Caco-2 (cell line): ENCODE results near the gene DIMT1. TPM values are rescaled to one million over a fixed set of nuclear protein-coding genes. Genes with fewer than 3 reads are reported as not detected.

Experiments used
- BruUV-seq: library from RNA; stranded (reverse); fragments of 400-500 nt; replicated peaks from 2 replicates; lab custom pipeline; 2021; lab: Mats Ljungman, UMichigan
- CTCF ChIA-PET: fragments of 300-600 bp; sonication (Branson Sonifier 250); formaldehyde crosslinking; loops from one replicate; lab custom pipeline; 2022; ENCODE audit warnings: antibody characterized with exemption; lab: Charles Lee
- POLR2A ChIA-PET: fragments of 300-600 bp; sonication (Branson Sonifier 250); formaldehyde crosslinking; loops from one replicate; lab custom pipeline; 2022; ENCODE audit warnings: antibody characterized with exemption; lab: Charles Lee
- DNase-seq, 2 experiments: peaks; one replicate each; pipeline versions ENCODE4 v3.0.0 to v3.0.0-alpha.2; 2020 to 2022
- H3K27me3 ChIP-seq: replicated peaks from 2 replicates; pipeline ENCODE4 v1.6.0; 2011; ENCODE audit warnings: low read length; ENCODE audit not compliant: control insufficient read depth, insufficient read depth
- H3K36me3 ChIP-seq: 2 replicates; pipeline ENCODE4 v1.5.1; 2011; ENCODE audit warnings: low read length; ENCODE audit not compliant: control insufficient read depth, insufficient read depth
- H3K4me1 ChIP-seq: fragments of 250-450 bp; sonication (Bioruptor Pico); 2 replicates; pipeline ENCODE4 v1.5.1; 2020; ENCODE audit warnings: mild to moderate bottlenecking
- H3K4me3 ChIP-seq: 2 replicates; pipeline ENCODE4 v1.5.1; 2011; ENCODE audit warnings: low read depth, mild to moderate bottlenecking, control low read depth, low read length
- H3K9me3 ChIP-seq: fragments of 250-450 bp; sonication (Bioruptor Pico); 2 replicates; pipeline ENCODE4 v1.5.1; 2020; ENCODE audit warnings: mild to moderate bottlenecking, moderate library complexity
- H3K27ac Mint-ChIP-seq: one replicate; pipeline ENCODE4 v1.8.0; 2022; ENCODE audit warnings: mixed read lengths; ENCODE audit not compliant: unreplicated experiment
- H3K27me3 Mint-ChIP-seq: one replicate; pipeline ENCODE4 v1.8.0; 2022; ENCODE audit warnings: mixed read lengths; ENCODE audit not compliant: insufficient read depth, unreplicated experiment
- H3K36me3 Mint-ChIP-seq: one replicate; pipeline ENCODE4 v1.8.0; 2022; ENCODE audit warnings: mild to moderate bottlenecking, mixed read lengths; ENCODE audit not compliant: insufficient read depth, unreplicated experiment
- H3K4me1 Mint-ChIP-seq: one replicate; pipeline ENCODE4 v1.8.0; 2022; ENCODE audit warnings: low read depth, mixed read lengths; ENCODE audit not compliant: unreplicated experiment
- H3K4me3 Mint-ChIP-seq: one replicate; pipeline ENCODE4 v1.8.0; 2022; ENCODE audit warnings: mild to moderate bottlenecking, moderate library complexity, mixed read lengths; ENCODE audit not compliant: unreplicated experiment
- H3K9me3 Mint-ChIP-seq: one replicate; pipeline ENCODE4 v1.8.0; 2022; ENCODE audit warnings: mixed read lengths; ENCODE audit not compliant: unreplicated experiment
- intact Hi-C: fragments of 100-400 bp; cut with micrococcal nuclease; formaldehyde crosslinking; loops from one replicate; pipeline ENCODE4 v1.10.0; 2022; ENCODE audit not compliant: unreplicated experiment
- total RNA-seq: library from RNA; stranded (reverse); gene quantifications from 2 replicates; pipeline ENCODE4 v1.2.3, GENCODE V29; 2022
- TF ChIP-seq, protein P1 (sequence below), 2 experiments: fragments of 200-600 bp in 1 of 2; IDR thresholded peaks; 1 replicate in 1 of 2; 2 replicates in 1 of 2; pipeline versions ENCODE4 v1.5.1 to v1.8.0; 2011 to 2022; ENCODE audit warnings: antibody characterized with exemption in 1 of 2, control low read depth in 1 of 2, inconsistent platforms in 1 of 2, low read depth in 1 of 2, low read length in 1 of 2, mild to moderate bottlenecking in 1 of 2, moderate library complexity in 1 of 2; ENCODE audit not compliant: insufficient read depth in 1 of 2, severe bottlenecking in 1 of 2, unreplicated experiment in 1 of 2

DIMT1 gene
- total RNA-seq, 1 experiment from 2014 or later, result 33.4 TPM

DNA sequence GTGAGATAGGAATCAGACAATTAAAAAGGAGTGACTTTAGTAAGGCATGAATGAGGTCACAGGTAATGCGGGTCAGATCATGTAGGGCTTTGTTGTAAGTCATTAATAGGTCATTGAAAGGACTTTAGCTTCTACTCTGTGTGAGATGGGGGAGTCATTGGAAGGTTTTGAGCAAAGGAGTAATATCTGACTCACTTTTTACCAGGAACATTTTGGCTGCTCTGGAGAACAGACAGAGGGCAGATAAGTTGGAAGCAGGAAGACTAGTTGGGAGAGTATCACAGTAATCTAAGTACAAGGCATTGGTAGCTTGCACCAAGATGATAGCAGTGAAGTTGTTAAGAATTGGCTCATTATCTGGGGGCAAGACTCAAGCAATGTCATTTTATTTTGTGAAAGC lies 60.3 kb downstream of the DIMT1 start:
- no peak overlapping the region for H3K27ac Mint-ChIP-seq
- peaks cover 7% of the 10 kb centered on the region for H3K4me1 ChIP-seq
- DNase-seq, result no peak
- no TSS peak for BruUV-seq
- H3K36me3 Mint-ChIP-seq, result peaks cover 11% of the 10 kb centered on the region
- no peak overlapping the region for H3K4me3 ChIP-seq
- POLR2A ChIA-PET, result no interaction called here
- H3K36me3 ChIP-seq, result no peaks in the 10 kb centered on the region; the same call in 1 of the 2 replicates
- H3K4me3 Mint-ChIP-seq, result no peak overlapping the region
- H3K4me1 Mint-ChIP-seq, result no peaks in the 10 kb centered on the region
- TF ChIP-seq, protein P1, sequence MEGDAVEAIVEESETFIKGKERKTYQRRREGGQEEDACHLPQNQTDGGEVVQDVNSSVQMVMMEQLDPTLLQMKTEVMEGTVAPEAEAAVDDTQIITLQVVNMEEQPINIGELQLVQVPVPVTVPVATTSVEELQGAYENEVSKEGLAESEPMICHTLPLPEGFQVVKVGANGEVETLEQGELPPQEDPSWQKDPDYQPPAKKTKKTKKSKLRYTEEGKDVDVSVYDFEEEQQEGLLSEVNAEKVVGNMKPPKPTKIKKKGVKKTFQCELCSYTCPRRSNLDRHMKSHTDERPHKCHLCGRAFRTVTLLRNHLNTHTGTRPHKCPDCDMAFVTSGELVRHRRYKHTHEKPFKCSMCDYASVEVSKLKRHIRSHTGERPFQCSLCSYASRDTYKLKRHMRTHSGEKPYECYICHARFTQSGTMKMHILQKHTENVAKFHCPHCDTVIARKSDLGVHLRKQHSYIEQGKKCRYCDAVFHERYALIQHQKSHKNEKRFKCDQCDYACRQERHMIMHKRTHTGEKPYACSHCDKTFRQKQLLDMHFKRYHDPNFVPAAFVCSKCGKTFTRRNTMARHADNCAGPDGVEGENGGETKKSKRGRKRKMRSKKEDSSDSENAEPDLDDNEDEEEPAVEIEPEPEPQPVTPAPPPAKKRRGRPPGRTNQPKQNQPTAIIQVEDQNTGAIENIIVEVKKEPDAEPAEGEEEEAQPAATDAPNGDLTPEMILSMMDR (IDR thresholded peaks at IDR 0.05; ENCODE audit: insufficient read depth in 1 of 2, low read depth in 1 of 2, low read length in 1 of 2, severe bottlenecking in 1 of 2, unreplicated experiment in 1 of 2), result no peak
- H3K27me3 Mint-ChIP-seq, result no peaks in the 10 kb centered on the region
- H3K9me3 Mint-ChIP-seq, result no peaks in the 10 kb centered on the region
- intact Hi-C loops, result no loop called here
- no peaks in the 10 kb centered on the region for H3K9me3 ChIP-seq
- no peaks in the 10 kb centered on the region for H3K27me3 ChIP-seq
- CTCF ChIA-PET, result no interaction called here

DNA sequence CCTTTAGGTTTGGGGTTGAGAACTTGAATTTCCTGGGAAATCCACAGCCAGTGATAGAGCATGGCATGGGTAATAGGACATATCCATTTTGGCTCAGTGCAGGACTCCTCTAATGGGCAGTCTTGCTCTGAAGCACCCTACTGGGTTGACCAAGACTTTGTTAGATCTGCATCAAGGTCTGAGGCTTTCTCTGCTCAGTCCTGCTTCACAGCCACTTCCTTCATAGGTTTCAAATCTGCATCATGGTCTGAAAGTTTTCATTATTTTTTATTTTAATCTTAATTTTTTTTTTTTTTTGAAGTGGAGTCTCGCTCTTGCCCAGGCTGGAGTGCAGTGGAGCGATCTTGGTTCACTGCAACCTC lies 61.2 kb downstream of the DIMT1 start:
- Mint-ChIP-seq H3K36me3 (peaks cover 7% of the 10 kb centered on the region), H3K27ac (no peak overlapping the region), H3K9me3 (no peaks in the 10 kb centered on the region), H3K4me1 (no peaks in the 10 kb centered on the region), H3K4me3 (no peak overlapping the region), H3K27me3 (no peaks in the 10 kb centered on the region)
- no TSS peak for BruUV-seq
- no peaks in the 10 kb centered on the region; the same call in 1 of the 2 replicates for H3K36me3 ChIP-seq
- no peak for DNase-seq
- no peak overlapping the region for H3K4me3 ChIP-seq
- no peaks in the 10 kb centered on the region for H3K9me3 ChIP-seq
- H3K4me1 ChIP-seq, result peaks cover 7% of the 10 kb centered on the region
- H3K27me3 ChIP-seq, result no peaks in the 10 kb centered on the region
- CTCF ChIA-PET, result no interaction called here
- POLR2A ChIA-PET, result no interaction called here
- TF ChIP-seq, protein P1 (IDR thresholded peaks at IDR 0.05; ENCODE audit: insufficient read depth in 1 of 2, low read depth in 1 of 2, low read length in 1 of 2, severe bottlenecking in 1 of 2, unreplicated experiment in 1 of 2), result no peak
- intact Hi-C loops, result no loop called here

DNA sequence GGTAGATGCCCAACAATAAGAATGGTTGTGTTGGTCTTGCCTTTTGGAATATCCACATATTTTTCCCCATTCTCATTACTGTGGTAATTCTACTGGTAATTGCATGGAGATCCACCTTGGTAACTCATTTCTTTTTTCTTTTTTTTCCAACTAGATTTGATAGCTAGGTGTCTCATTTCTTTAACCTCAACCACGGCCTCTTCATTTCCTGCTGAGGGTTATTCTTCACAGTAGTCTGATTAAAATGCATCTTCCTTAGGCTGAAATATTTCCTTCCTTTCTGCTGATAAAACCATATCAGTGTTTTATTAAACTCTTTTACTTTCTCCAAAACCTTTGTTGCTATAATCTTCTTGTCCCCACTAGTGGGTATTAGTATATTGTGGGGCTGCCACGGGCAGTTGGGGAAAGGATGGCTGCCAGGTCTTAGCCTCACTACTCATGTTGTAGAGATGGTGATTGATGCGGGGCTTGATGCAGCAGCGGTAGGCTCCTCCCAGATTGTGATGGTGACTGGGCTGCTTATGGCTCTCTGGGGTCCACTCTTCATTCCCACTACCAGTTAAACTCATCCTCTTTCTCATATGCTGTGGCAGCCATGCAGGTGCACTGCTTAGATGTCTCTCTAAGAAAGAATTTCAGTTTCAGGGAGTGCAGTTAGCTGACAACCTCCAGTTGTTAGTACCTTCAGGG lies 61.8 kb downstream of the DIMT1 start:
- Histone ChIP-seq H3K4me3 (no peak overlapping the region), H3K4me1 (peaks cover 5% of the 10 kb centered on the region), H3K9me3 (no peaks in the 10 kb centered on the region), H3K27me3 (no peaks in the 10 kb centered on the region), H3K36me3 (no peaks in the 10 kb centered on the region; the same call in 1 of the 2 replicates)
- no peak overlapping the region for H3K27ac Mint-ChIP-seq
- H3K4me1 Mint-ChIP-seq, result no peaks in the 10 kb centered on the region
- CTCF ChIA-PET, result no interaction called here
- no peak for DNase-seq
- no TSS peak for BruUV-seq
- H3K36me3 Mint-ChIP-seq, result peaks cover 6% of the 10 kb centered on the region
- H3K27me3 Mint-ChIP-seq, result no peaks in the 10 kb centered on the region
- POLR2A ChIA-PET, result no interaction called here
- H3K4me3 Mint-ChIP-seq, result no peak overlapping the region
- intact Hi-C loops, result no loop called here
- no peaks in the 10 kb centered on the region for H3K9me3 Mint-ChIP-seq
- TF ChIP-seq, protein P1 (IDR thresholded peaks at IDR 0.05; ENCODE audit: insufficient read depth in 1 of 2, low read depth in 1 of 2, low read length in 1 of 2, severe bottlenecking in 1 of 2, unreplicated experiment in 1 of 2), result no peak
